Stimulated activated naive B cell treated with anti-CD40 and anti-IgM and Interleukin-4, amounts not matched to agents 10 μg/mL and 1 μg/mL and 100 μg/mL, for 72 hours (primary cell): ENCODE results near the gene CAPN11.

ENCODE experiments used
- ATAC-seq, 2 donors: fragments of 150-1000 bp; cut with Tn5 transposase; replicated peaks; 2 replicates each; pipeline ENCODE4 v1.10.0; 2021; ENCODE audit warnings: moderate library complexity in 1 of 2
- DNase-seq: peaks from one replicate; pipeline ENCODE4 v3.0.0; 2021
- H3K27ac Mint-ChIP-seq: one replicate; pipeline ENCODE4 v1.8.0; 2022; ENCODE audit warnings: mild to moderate bottlenecking, mixed read lengths
- H3K27me3 Mint-ChIP-seq, 2 donors: one replicate each; pipeline ENCODE4 v1.8.0; 2022; ENCODE audit warnings: mixed read lengths in 2 of 2
- H3K36me3 Mint-ChIP-seq, 2 donors: one replicate each; pipeline ENCODE4 v1.8.0; 2022; ENCODE audit warnings: mixed read lengths in 2 of 2, mild to moderate bottlenecking in 1 of 2
- H3K4me1 Mint-ChIP-seq, 2 donors: one replicate each; pipeline ENCODE4 v1.8.0; 2022; ENCODE audit warnings: mixed read lengths in 2 of 2, mild to moderate bottlenecking in 1 of 2
- H3K4me3 Mint-ChIP-seq, 2 donors: one replicate each; pipeline ENCODE4 v1.8.0; 2022; ENCODE audit warnings: mild to moderate bottlenecking in 2 of 2, mixed read lengths in 2 of 2, moderate library complexity in 1 of 2
- H3K9me3 Mint-ChIP-seq, 2 donors: one replicate each; pipeline ENCODE4 v1.8.0; 2022; ENCODE audit warnings: mixed read lengths in 2 of 2, mild to moderate bottlenecking in 1 of 2

The CAPN11 gene

GRCh38 chr6:44233567-44234100, 75.0 kb downstream of the CAPN11 start:
- peaks cover 36 to 53% of the 10 kb centered on the region in 2 donors for H3K36me3 Mint-ChIP-seq
- H3K4me3 Mint-ChIP-seq = no peak overlapping the region
- peaks cover 11 to 24% of the 10 kb centered on the region in 2 donors for H3K4me1 Mint-ChIP-seq
- no peaks in the 10 kb centered on the region for H3K27me3 Mint-ChIP-seq
- H3K27ac Mint-ChIP-seq = peak overlapping the region; percentile 39
- no peak for ATAC-seq
- no peaks in the 10 kb centered on the region for H3K9me3 Mint-ChIP-seq
- no peak for DNase-seq
